H1 (cell line): ENCODE data around the gene CNNM4. TPM values are rescaled to one million over a fixed set of nuclear protein-coding genes. Genes with fewer than 3 reads are reported as not detected.

Experiments used
- CTCF ChIA-PET: fragments of 300-600 bp; sonication (Branson Sonifier 250); formaldehyde crosslinking; loops from one replicate; lab custom pipeline; 2021; ENCODE audit not compliant: partially characterized antibody; lab: Charles Lee
- POLR2A ChIA-PET: fragments of 300-600 bp; sonication (Branson Sonifier 250); formaldehyde crosslinking; loops from one replicate; lab custom pipeline; 2021; ENCODE audit warnings: inconsistent platforms; ENCODE audit not compliant: partially characterized antibody; lab: Charles Lee
- DNase-seq, 2 experiments: peaks; one replicate each; pipeline versions ENCODE4 v3.0.0 to v3.0.0-alpha.2; 2010 to 2022; ENCODE audit warnings: low spot score in 2 of 2, low read depth in 1 of 2, mixed read lengths in 1 of 2
- FAIRE-seq: peaks from 2 replicates; lab custom pipeline; 2011; peaks lifted over from hg19 to GRCh38; lab: Jason Lieb, UNC
- H2AFZ ChIP-seq: 2 replicates; pipeline ENCODE4 v1.8.1; 2012; ENCODE audit warnings: low read length, inconsistent platforms
- H2AK5ac ChIP-seq: 2 replicates; pipeline ENCODE4 v1.6.1; 2013; ENCODE audit warnings: low read depth, low read length
- H2BK120ac ChIP-seq: replicated peaks from 2 replicates; pipeline ENCODE3; 2013; ENCODE audit warnings: low read depth, low read length, inconsistent platforms
- H2BK12ac ChIP-seq: 2 replicates; pipeline ENCODE4 v1.6.1; 2013; ENCODE audit warnings: low read depth, low read length
- H2BK15ac ChIP-seq: 2 replicates; pipeline ENCODE4 v1.6.1; 2013; ENCODE audit warnings: low read length
- H2BK20ac ChIP-seq: 2 replicates; pipeline ENCODE4 v1.6.1; 2013; ENCODE audit warnings: low read length
- H2BK5ac ChIP-seq: 2 replicates; pipeline ENCODE4 v1.6.1; 2013; ENCODE audit warnings: low read depth, low read length
- H3K14ac ChIP-seq: 2 replicates; pipeline ENCODE4 v1.6.1; 2013; ENCODE audit warnings: inconsistent platforms; ENCODE audit not compliant: insufficient read length
- H3K18ac ChIP-seq: 2 replicates; pipeline ENCODE4 v1.6.1; 2013; ENCODE audit warnings: low read length; ENCODE audit errors: extremely low read depth
- H3K23ac ChIP-seq: 2 replicates; pipeline ENCODE4 v1.6.1; 2013; ENCODE audit warnings: inconsistent platforms; ENCODE audit not compliant: insufficient read length
- H3K23me2 ChIP-seq: 2 replicates; pipeline ENCODE4 v1.6.1; 2013; ENCODE audit warnings: low read depth, low read length
- H3K27ac ChIP-seq: 2 replicates; pipeline ENCODE4 v1.6.1; 2011; ENCODE audit warnings: low read depth, low read length, inconsistent platforms
- H3K27me3 ChIP-seq, 4 experiments: replicated peaks in 1 of 4; 1 replicate in 1 of 4; 2 replicates in 3 of 4; pipeline versions ENCODE4 v1.6.1 to v1.8.1; 2011 to 2013; ENCODE audit warnings: low read length in 3 of 4, mild to moderate bottlenecking in 3 of 4, inconsistent platforms in 2 of 4, mixed read lengths in 2 of 4, moderate library complexity in 1 of 4; ENCODE audit not compliant: control insufficient read depth in 3 of 4, insufficient read depth in 3 of 4; ENCODE audit errors: extremely low read depth in 1 of 4
- H3K36me3 ChIP-seq, 4 experiments: 2 replicates each; pipeline versions ENCODE4 v1.6.1 to v1.8.1; 2011 to 2013; ENCODE audit warnings: mild to moderate bottlenecking in 4 of 4, low read length in 3 of 4, moderate library complexity in 2 of 4, control low read depth in 1 of 4, inconsistent platforms in 1 of 4; ENCODE audit not compliant: insufficient read depth in 4 of 4, control insufficient read depth in 2 of 4
- H3K4ac ChIP-seq: replicated peaks from 2 replicates; pipeline ENCODE3; 2013; ENCODE audit warnings: low read length, low read depth, mixed read lengths, inconsistent platforms; ENCODE audit not compliant: insufficient read length
- H3K4me1 ChIP-seq, 4 experiments: replicated peaks in 1 of 4; 1 replicate in 1 of 4; 2 replicates in 3 of 4; pipeline versions ENCODE4 v1.6.1 to v1.8.1; 2011 to 2013; ENCODE audit warnings: low read length in 3 of 4, inconsistent platforms in 2 of 4, mixed read lengths in 1 of 4; ENCODE audit not compliant: insufficient read depth in 4 of 4, control insufficient read depth in 3 of 4
- H3K4me2 ChIP-seq, 2 experiments: 2 replicates each; pipeline versions ENCODE4 v1.6.1 to v1.8.1; 2011 to 2013; ENCODE audit warnings: low read depth in 2 of 2, low read length in 2 of 2, control low read depth in 1 of 2, inconsistent platforms in 1 of 2, mild to moderate bottlenecking in 1 of 2; ENCODE audit not compliant: insufficient read depth in 1 of 2
- H3K4me3 ChIP-seq, 4 experiments: fragments of 200-600, 300-600 bp in 1 of 4; sonication (generic), shearing (Covaris generic), sonication (Bioruptor Twin) in 1 of 4; 2 replicates each; pipeline versions ENCODE4 v1.5.1 to v1.8.1; 2011 to 2016; ENCODE audit warnings: low read length in 4 of 4, low read depth in 3 of 4, control low read depth in 2 of 4, inconsistent platforms in 2 of 4, mild to moderate bottlenecking in 2 of 4, mixed read lengths in 1 of 4, moderate library complexity in 1 of 4; ENCODE audit not compliant: insufficient read depth in 2 of 4; ENCODE audit errors: extremely low read depth in 1 of 4
- H3K56ac ChIP-seq: replicated peaks from 2 replicates; pipeline ENCODE3; 2013; ENCODE audit warnings: low read depth, mild to moderate bottlenecking, mixed read lengths, low read length, inconsistent platforms; ENCODE audit not compliant: insufficient read length
- H3K79me1 ChIP-seq: 2 replicates; pipeline ENCODE4 v1.6.1; 2013; ENCODE audit warnings: low read depth, low read length, control low read depth
- H3K79me2 ChIP-seq, 2 experiments: 2 replicates each; pipeline versions ENCODE4 v1.6.1 to v1.8.1; 2012 to 2013; ENCODE audit warnings: low read length in 2 of 2, mild to moderate bottlenecking in 2 of 2, inconsistent platforms in 1 of 2; ENCODE audit not compliant: insufficient read depth in 2 of 2, control insufficient read depth in 1 of 2
- H3K9ac ChIP-seq, 4 experiments: replicated peaks in 1 of 4; 1 replicate in 1 of 4; 2 replicates in 3 of 4; pipeline versions ENCODE4 v1.6.1 to v1.8.1; 2011 to 2013; ENCODE audit warnings: low read depth in 3 of 4, low read length in 3 of 4, control low read depth in 2 of 4, mild to moderate bottlenecking in 2 of 4, moderate library complexity in 2 of 4, inconsistent platforms in 1 of 4; ENCODE audit errors: extremely low read depth in 1 of 4
- H3K9me3 ChIP-seq, 2 experiments: 2 replicates each; pipeline versions ENCODE4 v1.6.1 to v1.8.1; 2012 to 2013; ENCODE audit warnings: mild to moderate bottlenecking in 2 of 2, moderate library complexity in 2 of 2, control low read depth in 1 of 2, inconsistent platforms in 1 of 2, low read depth in 1 of 2, low read length in 1 of 2, mixed read lengths in 1 of 2; ENCODE audit not compliant: insufficient read depth in 2 of 2
- H4K20me1 ChIP-seq, 2 experiments: replicated peaks in 1 of 2; 2 replicates each; pipeline versions ENCODE3 to v1.8.1; 2011 to 2013; ENCODE audit warnings: inconsistent platforms in 2 of 2, low read length in 2 of 2, mild to moderate bottlenecking in 1 of 2; ENCODE audit not compliant: insufficient read depth in 2 of 2, control insufficient read depth in 1 of 2
- H4K5ac ChIP-seq: 2 replicates; pipeline ENCODE4 v1.6.1; 2013; ENCODE audit warnings: low read length, low read depth, mixed read lengths, inconsistent platforms; ENCODE audit not compliant: insufficient read length
- H4K8ac ChIP-seq: 2 replicates; pipeline ENCODE4 v1.8.0; 2013; ENCODE audit warnings: mild to moderate bottlenecking, moderate library complexity, low read length, inconsistent platforms; ENCODE audit not compliant: insufficient read depth; ENCODE audit errors: extremely low read depth
- H4K91ac ChIP-seq: replicated peaks from 2 replicates; pipeline ENCODE3; 2013; ENCODE audit warnings: low read length, mixed read lengths, inconsistent platforms; ENCODE audit not compliant: insufficient read length
- ASH2L ChIP-seq: fragments of 200-600, 300-600 bp; sonication (generic); IDR thresholded peaks from one replicate; pipeline ENCODE4 v1.7.1; 2017; ENCODE audit warnings: low read length
- BACH1 ChIP-seq: IDR thresholded peaks from 2 replicates; pipeline ENCODE4 v1.6.1; 2012; ENCODE audit warnings: low read length, improper control_type of control experiment
- CBX5 ChIP-seq: fragments of 300-800, 300-1000 bp; sonication (generic); IDR thresholded peaks from 2 replicates; pipeline ENCODE4 v1.7.1; 2016; ENCODE audit warnings: antibody characterized with exemption, low read length, low read depth
- CHD2 ChIP-seq: IDR thresholded peaks from 2 replicates; pipeline ENCODE4 v1.6.1; 2012; ENCODE audit warnings: low read length, improper control_type of control experiment
- CTBP2 ChIP-seq: IDR thresholded peaks from 2 replicates; pipeline ENCODE4 v1.7.0; 2011; ENCODE audit warnings: borderline replicate concordance, mild to moderate bottlenecking, moderate library complexity, mixed read lengths, low read length; ENCODE audit not compliant: insufficient read depth, insufficient read length
- HDAC2 ChIP-seq, 2 experiments: fragments of 300-600 bp in 1 of 2; sonication (generic) in 1 of 2; IDR thresholded peaks; 2 replicates each; pipeline ENCODE4 v1.6.1; 2011 to 2012; ENCODE audit warnings: low read depth in 2 of 2, low read length in 2 of 2, mild to moderate bottlenecking in 2 of 2, moderate library complexity in 2 of 2, borderline replicate concordance in 1 of 2, inconsistent platforms in 1 of 2
- JUN ChIP-seq: IDR thresholded peaks from 2 replicates; pipeline ENCODE4 v1.6.1; 2011; ENCODE audit warnings: low read depth, mild to moderate bottlenecking, improper control_type of control experiment, low read length
- POLR2A ChIP-seq, 2 experiments: IDR thresholded peaks; 1 replicate in 1 of 2; 2 replicates in 1 of 2; pipeline ENCODE4 v1.6.1; 2011; ENCODE audit warnings: low read depth in 2 of 2, low read length in 2 of 2, mild to moderate bottlenecking in 2 of 2; ENCODE audit errors: control extremely low read depth in 1 of 2
- RFX5 ChIP-seq: IDR thresholded peaks from 2 replicates; pipeline ENCODE4 v1.6.1; 2011; ENCODE audit warnings: low read depth, low read length, improper control_type of control experiment, borderline replicate concordance
- RXRA ChIP-seq: IDR thresholded peaks from 2 replicates; pipeline ENCODE4 v1.6.1; 2011; ENCODE audit warnings: low read depth, mild to moderate bottlenecking, low read length, moderate library complexity; ENCODE audit not compliant: insufficient read depth
- SIRT6 ChIP-seq: IDR thresholded peaks from one replicate; pipeline ENCODE4 v1.7.1; 2012; ENCODE audit warnings: low read length, inconsistent platforms
- TCF12 ChIP-seq: IDR thresholded peaks from 2 replicates; pipeline ENCODE4 v1.6.1; 2011; ENCODE audit warnings: low read depth, mild to moderate bottlenecking, low read length
- YY1 ChIP-seq: IDR thresholded peaks from 2 replicates; pipeline ENCODE4 v1.6.1; 2011; ENCODE audit warnings: low read depth, mild to moderate bottlenecking, low read length
- WGBS, 2 experiments: shearing (Covaris generic) in 1 of 2; methylation state at CpG; one replicate each; pipeline versions ENCODE4 v1.1.6 to v1.1.7; 2013 to 2015; ENCODE audit warnings: low lambda C conversion rate in 2 of 2, mixed read lengths in 2 of 2, inconsistent platforms in 1 of 2, low coverage in 1 of 2, missing lambda C conversion rate in 1 of 2; ENCODE audit not compliant: insufficient replicate concordance in 2 of 2, insufficient coverage in 1 of 2, insufficient read length in 1 of 2; ENCODE audit errors: extremely low coverage in 1 of 2, missing lambda C conversion rate in 1 of 2; 5-methylcytosine and 5-hydroxymethylcytosine counted together
- polyA plus RNA-seq, 7 experiments: library from polyadenylated mRNA; depleted of rRNA in 3 of 7; stranded (reverse) in 5 of 7; unstranded in 2 of 7; fragments of >200 nt in 5 of 7; fragments of 200-250 nt in 2 of 7; gene quantifications; 1 replicate in 5 of 7; 2 replicates in 1 of 7; 4 replicates in 1 of 7; pipeline versions ENCODE4 v1.2.1 to v1.2.3, GENCODE V29; 2011 to 2013; ENCODE audit warnings: missing spikeins in 2 of 7, mixed read lengths in 2 of 7
- total RNA-seq: library from RNA; stranded (reverse); fragmentation: NEBNext Ultra II Directional; extraction: Animal tissue kit (Norgen Biotek cat#: 25700); gene quantifications from 2 replicates; pipeline ENCODE4 v1.2.1, GENCODE V29; 2021

The CNNM4 gene
- total and polyA plus RNA-seq, 2 of the 8 experiments (the other 6 are each of a cell fraction or from before 2014, with no cell fraction given) = 10.3 to 11.0 TPM

DNA sequence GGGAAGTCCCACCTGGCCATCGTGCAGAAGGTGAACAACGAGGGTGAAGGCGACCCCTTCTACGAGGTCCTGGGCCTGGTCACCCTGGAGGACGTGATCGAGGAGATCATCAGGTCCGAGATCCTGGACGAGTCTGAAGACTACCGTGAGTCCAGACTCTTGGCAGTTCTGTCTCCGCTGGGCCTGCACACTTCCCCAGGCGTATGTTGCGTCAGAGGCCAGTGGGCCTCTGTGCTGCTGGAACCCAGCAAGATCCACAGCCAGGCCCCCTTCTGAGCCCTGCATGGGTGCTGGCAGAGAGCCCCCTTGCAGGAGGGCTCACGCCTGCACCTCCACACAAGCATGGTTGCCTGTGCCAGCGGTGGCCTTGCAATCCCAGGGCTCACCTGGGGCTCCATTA lies 64.4 kb downstream of the CNNM4 start:
- no peak overlapping the region for H2AFZ ChIP-seq
- no peak overlapping the region for H3K23ac ChIP-seq
- H2BK12ac ChIP-seq = no peak overlapping the region
- H2BK20ac ChIP-seq = no peak overlapping the region
- no peak overlapping the region for H3K4ac ChIP-seq
- no peak overlapping the region for H2BK120ac ChIP-seq
- H3K36me3 ChIP-seq = peaks cover 15 to 51% (median 28%) of the 10 kb centered on the region in 4 experiments
- H2BK5ac ChIP-seq = no peak overlapping the region
- peaks cover 13% of the 10 kb centered on the region for H3K79me1 ChIP-seq
- no peak overlapping the region for H3K27ac ChIP-seq
- FAIRE-seq = no peak
- H2BK15ac ChIP-seq = no peak overlapping the region
- H4K20me1 ChIP-seq = peaks cover 7 to 31% of the 10 kb centered on the region in 2 experiments
- H2AK5ac ChIP-seq = no peak overlapping the region
- no peak overlapping the region for H3K9ac ChIP-seq
- H3K27me3 ChIP-seq = no peaks in the 10 kb centered on the region
- POLR2A ChIA-PET = interaction anchor here (1.1 to 2.1 kb wide), 3 partner anchors 9 to 20 kb away, joined by 3 to 5 read pairs (median 4); partner anchors contain the start of gene CNNM3
- no peak overlapping the region for H3K56ac ChIP-seq
- no peaks in the 10 kb centered on the region for H3K9me3 ChIP-seq
- H4K5ac ChIP-seq = no peak overlapping the region
- CTCF ChIA-PET = interaction anchor here (1.0 to 1.7 kb wide), 4 partner anchors 8 to 62 kb away, joined by 4 to 5 read pairs (median 4); no protein-coding TSS in a partner anchor
- no peak overlapping the region for H3K14ac ChIP-seq
- peaks cover 0 to 7% (median 0%) of the 10 kb centered on the region in 4 experiments; a peak in 3 of 7 replicates for H3K4me1 ChIP-seq
- no peak for DNase-seq
- no peaks in the 10 kb centered on the region for H3K23me2 ChIP-seq
- no peak overlapping the region for H3K4me3 ChIP-seq
- WGBS, 2 experiments = 94% methylated on average over 14 of the region's 14 CpGs; no CpG with 5 or more reads in 1 of the 2 experiments
- no peak overlapping the region for H3K4me2 ChIP-seq
- peaks cover 0 to 45% of the 10 kb centered on the region in 2 experiments; a peak in 2 of 4 replicates for H3K79me2 ChIP-seq
- H4K91ac ChIP-seq = no peak overlapping the region
- H4K8ac ChIP-seq = no peak overlapping the region
- H3K18ac ChIP-seq = no peak overlapping the region
- no peak for TF ChIP-seq SIRT6
- TF ChIP-seq RFX5 = no peak
- no peak for TF ChIP-seq RXRA
- no peak for TF ChIP-seq CHD2
- TF ChIP-seq CBX5 = no peak
- TF ChIP-seq CTBP2 = no peak
- no peak for TF ChIP-seq JUN
- TF ChIP-seq TCF12 = no peak
- TF ChIP-seq ASH2L = no peak
- TF ChIP-seq HDAC2 (IDR thresholded peaks at IDR 0.05; ENCODE audit: borderline replicate concordance in 1 of 2, low read depth in 2 of 2, low read length in 2 of 2) = no peak
- TF ChIP-seq POLR2A (IDR thresholded peaks at IDR 0.05; ENCODE audit: control extremely low read depth in 1 of 2, low read depth in 2 of 2, low read length in 2 of 2) = no peak
- TF ChIP-seq BACH1 = no peak
- no peak for TF ChIP-seq YY1
